ENCODE data around the gene PAX2.

- TF ChIP-seq POLR2A (IDR thresholded peaks at IDR 0.05) = no peak
- no peak for TF ChIP-seq CTCF (IDR thresholded peaks at IDR 0.05)
Observed at GRCh38 chr10:100741378-100742075, 3.9 kb upstream of the PAX2 start.

Measured in suprapubic skin (tissue), 3 donors.